H1 (cell line): ENCODE measurements around the gene BTF3L4. TPM values are rescaled to one million over a fixed set of nuclear protein-coding genes. Genes with fewer than 3 reads are reported as not detected.
A peak's percentile ranks its signal among the peaks of the same experiment; 100 is the strongest.

ENCODE experiments used
- ASH2L ChIP-seq: fragments of 200-600, 300-600 bp; sonication (generic); IDR thresholded peaks from one replicate; pipeline ENCODE4 v1.7.1; 2017; ENCODE audit warnings: low read length
- ATF3 ChIP-seq: IDR thresholded peaks from 2 replicates; pipeline ENCODE4 v1.6.1; 2011; ENCODE audit warnings: low read depth, mild to moderate bottlenecking, low read length; ENCODE audit not compliant: insufficient read depth
- BRCA1 ChIP-seq: IDR thresholded peaks from 2 replicates; pipeline ENCODE4 v1.6.1; 2012; ENCODE audit warnings: low read depth, low read length, improper control_type of control experiment
- E2F6 ChIP-seq: IDR thresholded peaks from 2 replicates; pipeline ENCODE4 v1.6.1; 2012; ENCODE audit warnings: inconsistent platforms
- GABPA ChIP-seq: IDR thresholded peaks from 2 replicates; pipeline ENCODE4 v1.6.1; 2011; ENCODE audit warnings: mild to moderate bottlenecking, low read length, moderate library complexity, borderline replicate concordance; ENCODE audit not compliant: insufficient read depth
- HDAC2 ChIP-seq, 2 experiments: fragments of 300-600 bp in 1 of 2; sonication (generic) in 1 of 2; IDR thresholded peaks; 2 replicates each; pipeline ENCODE4 v1.6.1; 2011 to 2012; ENCODE audit warnings: low read depth in 2 of 2, low read length in 2 of 2, mild to moderate bottlenecking in 2 of 2, moderate library complexity in 2 of 2, borderline replicate concordance in 1 of 2, inconsistent platforms in 1 of 2
- HDAC6 ChIP-seq: IDR thresholded peaks from one replicate; pipeline ENCODE4 v1.7.1; 2012; ENCODE audit warnings: low read depth, mild to moderate bottlenecking, inconsistent platforms, low read length, moderate library complexity
- KDM4A ChIP-seq: IDR thresholded peaks from one replicate; pipeline ENCODE4 v1.7.1; 2012; ENCODE audit warnings: low read depth, mild to moderate bottlenecking, moderate library complexity, low read length, inconsistent platforms; ENCODE audit not compliant: severe bottlenecking
- MAFK ChIP-seq: IDR thresholded peaks from 2 replicates; pipeline ENCODE4 v1.6.1; 2012; ENCODE audit warnings: low read depth, mild to moderate bottlenecking, improper control_type of control experiment, low read length
- NANOG ChIP-seq: IDR thresholded peaks from 2 replicates; pipeline ENCODE4 v1.6.1; 2011; ENCODE audit warnings: low read length, low read depth, mild to moderate bottlenecking, inconsistent platforms; ENCODE audit not compliant: insufficient read depth, poor library complexity, severe bottlenecking
- NRF1 ChIP-seq: IDR thresholded peaks from 2 replicates; pipeline ENCODE4 v1.6.1; 2011; ENCODE audit warnings: mild to moderate bottlenecking, low read depth, low read length, improper control_type of control experiment
- PHF8 ChIP-seq: fragments of 200-600 bp; sonication (generic); conservative IDR thresholded peaks from 2 replicates; pipeline ENCODE4 v1.7.1; 2012; ENCODE audit warnings: low read depth, mild to moderate bottlenecking, inconsistent platforms, low read length, moderate library complexity
- POLR2AphosphoS5 ChIP-seq: IDR thresholded peaks from 2 replicates; pipeline ENCODE4 v1.6.1; 2011; ENCODE audit warnings: low read depth, low read length
- POU5F1 ChIP-seq: IDR thresholded peaks from 2 replicates; pipeline ENCODE4 v1.6.1; 2011; ENCODE audit warnings: low read depth, mild to moderate bottlenecking, low read length, moderate library complexity
- RBBP5 ChIP-seq: IDR thresholded peaks from 2 replicates; pipeline ENCODE4 v1.7.1; 2012; ENCODE audit warnings: low read depth, mild to moderate bottlenecking, inconsistent platforms, low read length, moderate library complexity, borderline replicate concordance
- RFX5 ChIP-seq: IDR thresholded peaks from 2 replicates; pipeline ENCODE4 v1.6.1; 2011; ENCODE audit warnings: low read depth, low read length, improper control_type of control experiment, borderline replicate concordance
- SAP30 ChIP-seq: fragments of 300-600 bp; sonication (generic); IDR thresholded peaks from 2 replicates; pipeline ENCODE4 v1.7.1; 2012; ENCODE audit warnings: low read length, moderate library complexity, mild to moderate bottlenecking, inconsistent platforms; ENCODE audit not compliant: insufficient read depth, insufficient replicate concordance
- SIRT6 ChIP-seq: IDR thresholded peaks from one replicate; pipeline ENCODE4 v1.7.1; 2012; ENCODE audit warnings: low read length, inconsistent platforms
- SP4 ChIP-seq: IDR thresholded peaks from 2 replicates; pipeline ENCODE4 v1.6.1; 2012; ENCODE audit warnings: low read length, inconsistent platforms
- SUZ12 ChIP-seq: fragments of 200-600 bp; sonication (generic); IDR thresholded peaks from 2 replicates; pipeline ENCODE4 v1.6.1; 2012; ENCODE audit warnings: mild to moderate bottlenecking, inconsistent platforms, low read length, moderate library complexity, mixed read lengths
- TBP ChIP-seq: IDR thresholded peaks from 2 replicates; pipeline ENCODE4 v1.6.1; 2011; ENCODE audit warnings: low read depth, low read length, improper control_type of control experiment
- YY1 ChIP-seq: IDR thresholded peaks from 2 replicates; pipeline ENCODE4 v1.6.1; 2011; ENCODE audit warnings: low read depth, mild to moderate bottlenecking, low read length
- ZNF274 ChIP-seq: IDR thresholded peaks from 2 replicates; pipeline ENCODE4 v1.7.0; 2012; ENCODE audit warnings: low read length, borderline replicate concordance; ENCODE audit errors: extremely low read depth
- polyA plus RNA-seq, 7 experiments: library from polyadenylated mRNA; depleted of rRNA in 3 of 7; stranded (reverse) in 5 of 7; unstranded in 2 of 7; fragments of >200 nt in 5 of 7; fragments of 200-250 nt in 2 of 7; gene quantifications; 1 replicate in 5 of 7; 2 replicates in 1 of 7; 4 replicates in 1 of 7; pipeline versions ENCODE4 v1.2.1 to v1.2.3, GENCODE V29; 2011 to 2013; ENCODE audit warnings: missing spikeins in 2 of 7, mixed read lengths in 2 of 7
- total RNA-seq: library from RNA; stranded (reverse); fragmentation: NEBNext Ultra II Directional; extraction: Animal tissue kit (Norgen Biotek cat#: 25700); gene quantifications from 2 replicates; pipeline ENCODE4 v1.2.1, GENCODE V29; 2021

Gene BTF3L4
- total and polyA plus RNA-seq, 2 of the 8 experiments (the other 6 are each of a cell fraction or from before 2014, with no cell fraction given), result 76.1 to 98.3 TPM

DNA sequence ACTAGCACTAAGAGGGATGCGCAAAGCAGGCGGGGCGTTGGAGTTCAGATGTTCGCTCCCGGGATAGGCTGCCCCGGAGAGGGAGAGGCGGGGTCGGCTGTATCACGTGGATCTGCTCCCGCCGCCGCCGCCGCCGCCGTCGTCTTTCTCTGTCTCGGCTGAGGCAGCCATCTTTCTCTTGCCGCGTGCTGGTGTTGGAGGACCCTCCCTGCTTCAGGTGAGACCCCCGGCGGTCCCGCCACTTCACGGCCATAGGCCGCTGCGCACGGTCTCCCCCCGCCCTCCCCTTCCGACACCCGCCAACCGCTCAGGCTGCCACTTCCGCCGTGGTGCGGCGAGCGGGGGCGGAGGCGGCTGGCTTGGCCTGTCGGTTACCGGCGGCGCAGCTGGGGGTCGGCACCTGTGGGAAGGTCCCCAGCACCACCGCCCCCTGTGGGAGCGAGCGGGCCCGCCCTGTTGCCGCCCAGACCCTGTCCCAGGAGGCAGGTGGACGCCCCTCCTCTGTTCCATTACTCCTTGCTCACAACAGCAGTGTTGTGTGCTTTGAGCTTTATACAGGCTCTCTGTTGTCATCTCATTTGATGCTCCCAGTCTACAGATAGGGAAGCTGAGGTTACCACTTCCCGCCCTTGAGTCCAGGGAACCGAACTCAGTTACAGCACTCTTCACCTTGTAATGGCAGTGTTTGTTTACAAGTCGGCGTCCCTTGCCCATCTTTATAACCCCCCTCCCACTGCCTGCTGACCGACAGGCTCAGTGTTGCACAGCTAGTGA lies at the start of gene BTF3L4 (continued):
- TF ChIP-seq YY1 (peak; percentile 93), SUZ12 (no peak), MAFK (no peak), E2F6 (peak; percentile 79), HDAC2 (IDR thresholded peaks at IDR 0.05; ENCODE audit: borderline replicate concordance in 1 of 2, low read depth in 2 of 2, low read length in 2 of 2) (peak in 1 of 2 experiments; percentile 93; a peak in 2 of 4 replicates), PHF8 (peak; percentile 98), POLR2AphosphoS5 (peak; percentile 73), GABPA (no peak), ASH2L (peak; percentile 74), TBP (peak; percentile 48), RFX5 (no peak), SAP30 (peak; percentile 92), SIRT6 (no peak), SP4 (no peak; the same call in 1 of the 2 replicates), BRCA1 (no peak), ATF3 (no peak), NANOG (no peak), POU5F1 (no peak), KDM4A (peak; percentile 37), ZNF274 (no peak), NRF1 (no peak; the same call in 1 of the 2 replicates), RBBP5 (no peak; the same call in 1 of the 2 replicates), HDAC6 (no peak)
